A549 treated with Mapracorat at 1 μM for 4 hours (cell line): Measurements from ENCODE around the gene RSL1D1. TPM values are rescaled to one million over a fixed set of nuclear protein-coding genes. Genes with fewer than 3 reads are reported as not detected.

ENCODE experiments used
- total RNA-seq: library from RNA; stranded (reverse); fragments of 200-300 nt; extraction: Qiagen RNA extraction; gene quantifications from 5 replicates; pipeline ENCODE4 v1.2.3, GENCODE V29; 2022

The RSL1D1 gene
- 209 to 273 TPM (median 227 TPM) in 5 replicates for total RNA-seq

DNA sequence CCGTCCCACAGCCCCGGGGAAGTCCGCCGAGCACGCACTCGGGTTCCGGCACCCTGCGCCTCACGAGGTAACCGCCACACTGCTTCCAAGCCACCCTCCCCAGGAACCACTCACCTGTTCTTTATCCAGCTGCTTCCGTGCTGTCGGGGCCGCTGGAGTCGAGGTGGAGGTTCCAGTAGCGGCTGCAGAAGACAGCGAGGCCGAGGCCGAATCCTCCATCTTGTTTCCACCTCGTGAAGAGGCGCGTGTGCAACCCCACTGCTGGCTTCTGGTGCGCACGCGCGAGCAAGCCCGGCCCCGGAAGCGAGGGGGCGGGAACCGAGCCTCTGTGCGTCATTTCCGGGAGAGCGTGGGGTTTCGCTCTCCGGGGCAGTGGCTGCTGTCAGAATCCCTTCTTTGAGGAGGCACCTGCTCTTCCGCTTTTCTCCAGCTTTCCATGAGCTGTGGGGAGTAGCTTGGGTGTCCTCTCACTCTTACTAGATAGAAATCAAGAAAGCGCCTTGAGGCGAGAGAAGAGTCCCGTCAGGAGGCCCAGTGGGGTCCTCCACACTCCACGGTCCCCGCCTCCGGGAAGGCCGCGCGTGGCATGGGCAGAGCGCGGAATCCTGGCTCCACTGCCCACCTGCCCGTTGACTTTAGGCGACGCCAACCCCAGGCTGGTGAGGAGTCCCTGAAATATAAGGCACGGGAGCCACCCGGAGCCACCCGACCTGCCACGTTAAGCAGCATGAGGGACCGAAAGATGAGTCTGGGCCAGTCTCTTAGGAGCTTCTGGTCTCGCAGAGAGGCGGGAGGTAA, at the start of gene RSL1D1:
RSL1D1 (minus strand) TSS at position 249 of the 798 bp plus-strand sequence; CDS start at position 219, 30 bp downstream.

GRCh38 chr16:11797166-11797956, 54.0 kb downstream of the RSL1D1 start, which contains the start of gene ZC3H7A:
ZC3H7A (minus strand) TSS chr16:11797258; CDS start chr16:11782354, 14,904 bp downstream.

Other genes with a start within 250 kb of the RSL1D1 start
- gene SNN, start 183.1 kb downstream of the RSL1D1 start, total RNA-seq = 14.7 to 19.4 TPM (median 18.1 TPM) in 5 replicates
- 38.7 to 44.1 TPM (median 42.1 TPM) in 5 replicates for gene TXNDC11, start 108.7 kb downstream of the RSL1D1 start, total RNA-seq
- 24.7 to 33.2 TPM (median 27.4 TPM) in 5 replicates for gene ZC3H7A, start 54.3 kb downstream of the RSL1D1 start, total RNA-seq
- 175 to 222 TPM (median 179 TPM) in 5 replicates for gene GSPT1, start 64.4 kb upstream of the RSL1D1 start, total RNA-seq
- 1.0 to 4.7 TPM (median 3.0 TPM) in 5 replicates for gene NPIPB2, start 90.5 kb upstream of the RSL1D1 start, total RNA-seq
- gene TNFRSF17, start 113.7 kb upstream of the RSL1D1 start, total RNA-seq = not detected in 5 replicates
- 2.1 to 2.8 TPM (median 2.6 TPM) in 5 replicates for gene SNX29, start 125.2 kb upstream of the RSL1D1 start, total RNA-seq